ENCODE measurements around the gene GH1.
"Not testable (repeated sequence)": the region's sequence is repeated elsewhere in the genome, so short reads cannot be mapped to it uniquely, and the experiment has no call there.

GH1 gene

DNA sequence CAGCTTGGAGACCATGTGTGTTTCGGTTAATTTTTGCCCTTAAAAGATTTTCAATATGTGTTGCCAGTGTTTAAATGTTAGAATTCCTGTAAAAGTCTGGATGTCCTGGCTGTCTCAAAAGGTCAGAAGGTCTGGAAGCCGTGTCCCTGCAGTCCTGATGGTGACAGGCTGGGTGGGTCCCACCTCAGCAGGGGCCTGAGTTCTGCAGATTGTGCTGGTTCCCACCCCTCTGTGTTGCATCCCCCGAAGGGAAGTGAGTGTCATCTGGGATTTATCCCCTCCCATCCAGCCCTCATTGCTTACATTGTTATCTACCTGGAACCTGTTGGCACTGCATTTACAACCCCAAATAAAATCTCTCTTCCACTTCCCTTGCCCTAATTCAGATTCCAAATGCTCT, 24.6 kb downstream of the GH1 start:
- not testable (repeated sequence) for DNase-seq

DNA sequence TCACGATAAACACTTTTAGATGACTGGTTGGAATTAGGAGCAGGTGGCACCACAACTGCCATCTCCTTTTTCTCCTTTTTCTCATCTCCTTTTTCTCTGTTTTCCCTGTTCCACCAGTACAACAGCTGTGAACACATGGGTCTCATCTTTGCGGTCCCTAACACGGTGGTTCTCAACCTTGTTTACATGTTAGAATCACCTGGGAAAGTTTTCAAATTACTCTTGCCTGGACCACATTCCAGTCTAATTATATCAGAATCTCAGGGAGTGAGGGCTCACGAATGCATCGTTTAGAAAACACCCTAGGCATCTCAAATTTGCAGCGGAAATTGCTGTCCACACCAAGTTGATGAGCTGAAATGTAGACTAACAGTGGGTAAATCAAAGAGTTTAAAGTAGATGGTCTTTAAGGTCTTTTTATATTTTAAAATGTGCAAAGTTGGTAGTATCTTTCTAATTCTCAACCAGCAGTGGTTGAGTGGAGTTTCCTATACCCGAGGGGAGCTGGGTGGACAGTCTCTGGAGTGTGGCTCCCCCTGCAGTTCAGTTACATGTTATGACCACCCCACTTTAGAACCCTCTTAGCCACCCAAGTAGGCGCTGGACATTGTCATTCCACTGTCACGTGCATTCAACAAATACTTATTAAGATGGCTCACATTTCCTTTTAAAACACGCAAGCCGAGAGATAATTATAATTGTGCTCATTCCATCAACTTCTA, 26.2 kb downstream of the GH1 start:
- not testable (repeated sequence) for DNase-seq

DNA sequence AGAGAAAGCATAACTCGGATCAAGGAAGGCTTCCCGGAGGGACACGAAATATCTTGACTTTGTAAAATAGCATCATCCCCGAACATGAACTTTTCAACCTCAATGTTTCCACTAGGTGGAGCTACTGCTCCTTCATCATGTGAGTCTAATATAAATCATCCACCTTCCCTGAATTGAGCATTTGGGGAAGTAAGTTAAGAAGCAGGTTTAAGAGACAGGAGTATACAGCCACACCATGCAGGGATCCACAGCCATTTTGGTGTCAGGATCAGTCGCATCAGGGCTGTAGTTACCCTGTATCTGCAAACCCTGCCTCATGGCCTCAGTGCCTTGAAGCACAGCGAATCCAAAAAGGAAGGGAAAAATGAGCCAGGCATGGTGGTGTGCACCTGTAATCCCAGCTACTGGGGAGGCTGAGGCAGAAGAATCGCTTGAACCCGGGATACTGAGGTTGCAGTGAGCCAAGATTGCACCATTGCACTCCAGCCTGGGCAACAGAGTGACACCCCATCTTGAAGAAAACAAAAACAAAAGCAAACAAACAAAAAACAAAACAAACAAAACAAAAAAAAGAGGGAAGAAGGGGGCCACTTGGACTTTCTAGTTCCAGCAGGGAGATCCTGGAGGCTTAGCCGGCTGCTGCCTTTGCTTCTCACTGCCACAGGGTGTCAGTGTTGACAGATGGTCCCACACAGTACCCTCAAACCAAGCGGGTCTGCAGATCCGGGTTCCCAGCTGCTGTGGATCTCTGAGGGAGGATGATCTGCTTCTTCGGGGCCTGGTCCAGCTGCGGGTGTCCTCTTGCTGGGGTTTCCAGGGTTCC, 29.4 kb downstream of the GH1 start:
- peak; percentile 76 to 83 for DNase-seq

DNA sequence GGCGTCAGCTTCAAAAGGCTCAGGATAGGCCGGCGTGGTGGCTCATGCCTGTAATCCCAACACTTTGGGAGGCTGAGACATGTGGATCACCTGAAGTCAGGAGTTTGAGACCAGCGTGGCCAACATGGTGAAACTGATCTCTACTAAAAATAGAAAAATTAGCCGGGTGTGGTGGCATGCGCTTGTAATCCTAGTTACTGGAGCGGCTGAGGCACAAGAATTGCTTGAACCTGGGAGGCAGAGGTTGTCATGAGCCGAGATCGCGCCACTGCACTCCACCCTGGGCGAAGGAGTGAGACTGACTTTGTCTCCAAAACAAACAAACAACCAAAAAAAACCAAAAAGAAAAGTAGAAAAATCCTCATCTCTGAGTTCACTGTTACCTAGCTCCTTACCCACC, 33.5 kb downstream of the GH1 start:
- DNase-seq: not testable (repeated sequence)

DNA sequence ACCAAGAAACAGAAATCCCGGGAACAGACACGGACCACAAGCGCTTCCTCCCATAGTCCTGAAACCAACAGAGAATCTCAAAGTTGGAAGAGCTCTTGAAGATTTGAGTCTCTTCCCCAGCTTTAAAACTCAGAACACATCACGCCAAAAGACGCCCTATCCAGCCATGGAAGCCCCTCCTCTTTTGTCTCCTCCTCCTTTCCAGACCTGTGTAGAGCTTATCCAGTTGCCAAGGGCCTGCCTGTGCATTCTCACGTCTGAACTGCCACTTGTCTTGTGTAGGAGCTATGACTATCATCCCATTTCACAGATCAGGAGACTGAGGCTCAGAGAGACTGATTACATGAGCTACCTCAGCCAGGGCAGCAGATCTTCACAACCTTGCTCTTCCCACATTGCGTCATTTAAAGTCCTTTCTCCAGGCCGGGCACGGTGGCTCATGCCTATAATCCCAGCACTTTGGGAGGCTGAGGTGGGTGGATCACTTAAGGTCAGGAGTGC, 36.0 kb downstream of the GH1 start:
- not testable (repeated sequence) for DNase-seq

DNA sequence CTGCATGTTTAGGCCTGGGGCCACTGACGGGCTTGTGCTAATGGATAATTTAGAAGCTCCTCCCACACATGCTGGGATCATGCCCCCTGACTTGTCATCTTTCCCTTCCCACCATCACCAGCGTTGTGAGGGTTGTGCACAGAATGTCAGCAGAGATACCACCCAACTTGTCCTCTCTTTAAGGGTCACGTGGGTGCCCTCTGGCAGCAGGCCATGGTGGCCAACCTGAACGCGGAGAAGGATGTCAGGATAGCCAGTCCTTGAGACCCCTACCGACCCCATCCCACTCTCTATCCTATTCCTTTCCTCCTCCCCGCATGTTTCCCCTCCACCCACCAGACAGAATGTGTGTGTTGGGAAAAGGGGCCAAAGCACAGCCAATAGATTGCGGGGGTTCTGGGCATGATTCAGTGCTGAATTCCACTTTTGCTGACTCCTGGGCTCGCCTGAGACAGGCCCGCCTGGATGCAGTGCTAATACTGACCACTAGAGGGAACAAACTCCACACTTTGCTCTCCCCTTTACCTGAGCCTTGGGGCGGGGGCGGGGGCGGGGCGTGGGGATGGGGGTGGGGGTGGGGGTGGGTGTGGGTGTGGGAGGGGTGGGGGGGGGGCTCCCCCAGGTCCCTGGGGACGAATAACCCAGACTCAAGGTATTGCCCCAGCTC, 36.6 kb downstream of the GH1 start, which contains the start of gene GH2:
Gene GH2 (minus strand): TSS at position 10 of the 667 bp plus-strand sequence. CDS start 143 bp downstream, outside the sequence.
- peak in 1 of 2 experiments; percentile 42 for DNase-seq

DNA sequence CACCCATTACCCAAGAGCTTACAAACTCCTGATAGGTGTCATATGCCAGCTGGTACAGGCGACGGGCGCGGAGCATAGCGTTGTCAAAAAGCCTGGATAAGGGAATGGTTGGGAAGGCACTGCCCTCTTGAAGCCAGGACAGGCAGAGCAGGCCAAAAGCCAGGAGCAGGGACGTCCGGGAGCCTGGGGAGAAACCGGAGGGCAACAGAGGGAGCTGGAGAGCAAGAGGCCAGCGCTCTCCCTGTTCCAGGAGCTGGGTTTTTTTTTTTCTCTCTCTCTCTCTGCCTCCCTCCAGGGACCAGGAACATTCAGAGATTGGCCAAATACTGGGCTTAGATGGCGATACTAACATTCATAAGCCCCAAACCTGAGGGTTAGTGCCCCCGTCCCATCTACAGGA, 37.3 kb downstream of the GH1 start:
- DNase-seq: peak in 1 of 2 experiments; percentile 8

DNA sequence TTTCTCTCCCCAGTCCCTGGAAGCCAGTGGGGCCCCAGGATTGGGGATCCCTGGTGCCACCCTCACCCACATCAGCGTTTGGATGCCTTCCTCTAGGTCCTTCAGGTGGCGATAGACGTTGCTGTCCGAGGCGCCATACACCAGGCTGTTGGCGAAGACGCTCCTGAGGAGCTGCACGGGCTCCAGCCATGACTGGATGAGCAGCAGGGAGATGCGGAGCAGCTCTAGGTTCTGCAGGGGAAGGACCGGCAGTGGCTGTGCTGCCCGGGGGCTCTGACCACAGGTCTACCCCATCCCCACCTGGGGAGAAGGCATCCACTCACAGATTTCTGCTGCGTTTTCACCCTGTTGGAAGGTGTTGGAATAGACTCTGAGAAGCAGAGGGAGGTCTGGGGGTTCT, 37.9 kb downstream of the GH1 start:
- DNase-seq: no peak

DNA sequence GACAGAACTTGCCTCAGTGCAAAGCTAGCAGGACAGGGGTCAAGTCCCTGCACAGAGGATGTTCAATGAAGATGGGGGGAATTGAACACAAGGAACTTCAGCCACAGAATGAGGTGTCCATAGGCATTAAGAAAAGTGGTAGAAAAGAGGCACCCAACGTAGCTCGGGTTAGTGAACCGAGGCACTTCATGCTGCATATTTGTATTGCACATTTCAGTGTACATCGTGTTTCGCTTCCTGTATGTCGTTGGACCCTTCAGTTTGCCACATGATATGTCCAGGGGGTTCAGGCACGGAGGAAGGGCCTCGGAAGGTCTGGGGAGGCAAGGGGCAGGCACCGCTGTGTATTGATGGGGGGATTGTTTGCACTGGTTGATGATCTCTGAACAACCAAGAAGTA, 40.2 kb downstream of the GH1 start:
- not testable (repeated sequence) for DNase-seq

DNA sequence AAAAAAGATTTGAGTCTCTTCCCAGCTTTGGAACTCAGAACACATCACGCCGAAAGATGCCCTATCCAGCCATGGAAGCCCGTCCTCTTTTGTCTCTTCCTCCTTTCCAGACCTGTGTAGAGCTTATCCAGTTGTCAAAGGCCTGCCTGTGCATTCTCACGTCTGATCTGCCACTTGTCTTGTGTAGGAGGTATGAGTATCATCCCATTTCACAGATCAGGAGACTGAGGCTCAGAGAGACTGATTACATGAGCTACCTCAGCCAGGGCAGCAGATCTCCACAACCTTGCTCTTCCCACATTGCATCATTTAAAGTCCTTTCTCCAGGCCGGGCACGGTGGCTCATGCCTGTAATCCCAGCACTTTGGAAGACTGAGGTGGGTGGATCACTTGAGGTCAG, 43.9 kb downstream of the GH1 start:
- DNase-seq: not testable (repeated sequence)

DNA sequence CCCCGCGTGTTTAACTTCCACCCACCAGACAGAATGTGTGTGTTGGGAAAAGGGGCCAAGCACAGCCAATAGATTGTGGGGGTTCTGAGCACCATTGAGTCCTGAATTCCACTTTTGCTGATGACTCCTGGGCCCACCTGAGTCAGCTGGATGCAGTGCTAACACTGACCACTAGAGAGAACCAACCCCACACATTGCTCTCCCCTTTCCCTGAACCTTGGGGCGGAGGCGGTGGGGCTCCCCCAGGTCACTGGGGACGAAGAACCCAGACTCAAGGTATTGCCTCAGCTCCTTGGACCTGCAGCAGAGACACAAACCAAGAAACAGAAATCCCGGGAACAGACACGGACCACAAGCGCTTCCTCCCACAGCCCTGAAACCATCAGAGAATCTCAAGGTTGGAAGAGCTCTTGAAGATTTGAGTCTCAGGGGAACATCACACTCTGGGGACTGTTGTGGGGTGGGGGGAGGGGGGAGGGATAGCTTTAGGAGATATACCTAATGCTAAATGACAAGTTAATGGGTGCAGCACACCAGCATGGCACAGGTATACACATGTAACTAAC, 44.5 kb downstream of the GH1 start:
- DNase-seq: not testable (repeated sequence)

DNA sequence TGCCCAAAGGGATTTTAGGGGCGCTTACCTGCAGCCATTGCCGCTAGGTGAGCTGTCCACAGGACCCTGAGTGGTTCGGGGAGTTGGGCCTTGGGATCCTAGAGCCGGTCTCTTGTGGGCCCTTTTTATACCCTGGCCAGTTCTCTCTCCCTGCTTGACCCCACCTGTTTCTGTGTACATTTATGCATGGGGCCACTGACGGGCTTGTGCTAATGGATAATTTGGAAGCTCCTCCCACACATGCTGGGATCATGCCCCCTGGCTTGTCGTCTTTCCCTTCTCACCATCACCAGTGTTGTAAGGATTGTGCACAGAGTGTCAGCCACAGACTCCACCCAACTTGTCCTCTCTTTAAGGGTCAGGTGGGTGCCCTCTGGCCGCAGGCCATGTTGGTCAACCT, 45.1 kb downstream of the GH1 start, which contains the start of gene CSH2:
Gene CSH2 (minus strand): TSS at position 101 of the 400 bp plus-strand sequence. CDS start 63 bp downstream, at position 38.
- not testable (repeated sequence) for DNase-seq

DNA sequence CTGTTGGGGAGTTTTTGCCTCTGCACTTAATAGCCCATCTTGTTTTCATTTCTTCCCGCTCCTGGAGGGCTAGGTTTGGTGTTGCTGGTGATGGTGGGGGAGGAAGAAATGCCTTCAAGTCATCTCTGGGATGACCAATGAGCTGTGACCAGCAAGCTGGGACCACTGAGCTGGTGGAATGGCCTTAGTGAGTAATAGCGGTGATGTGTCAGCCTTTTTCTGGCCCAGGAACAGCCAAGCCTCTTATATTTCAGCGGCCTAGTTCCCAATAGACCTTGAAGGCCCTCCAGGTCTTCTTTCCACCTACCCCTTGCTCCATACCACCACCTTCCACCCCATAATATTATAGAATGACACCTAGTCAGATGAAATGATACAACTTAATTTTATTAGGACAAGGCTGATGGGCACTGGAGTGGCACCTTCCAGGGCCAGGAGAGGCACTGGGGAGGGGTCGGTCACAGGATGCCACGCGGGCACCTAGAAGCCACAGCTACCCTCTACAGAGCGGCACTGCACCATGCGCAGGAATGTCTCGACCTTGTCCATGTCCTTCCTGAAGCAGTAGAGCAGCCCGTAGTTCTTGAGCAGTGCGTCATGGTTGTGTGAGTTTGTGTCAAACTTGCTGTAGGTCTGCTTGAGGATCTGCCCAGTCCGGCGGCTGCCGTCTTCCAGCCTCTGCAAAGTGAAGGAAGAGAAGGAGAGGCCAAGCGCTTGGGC, 46.8 kb downstream of the GH1 start:
- not testable (repeated sequence) for DNase-seq

DNA sequence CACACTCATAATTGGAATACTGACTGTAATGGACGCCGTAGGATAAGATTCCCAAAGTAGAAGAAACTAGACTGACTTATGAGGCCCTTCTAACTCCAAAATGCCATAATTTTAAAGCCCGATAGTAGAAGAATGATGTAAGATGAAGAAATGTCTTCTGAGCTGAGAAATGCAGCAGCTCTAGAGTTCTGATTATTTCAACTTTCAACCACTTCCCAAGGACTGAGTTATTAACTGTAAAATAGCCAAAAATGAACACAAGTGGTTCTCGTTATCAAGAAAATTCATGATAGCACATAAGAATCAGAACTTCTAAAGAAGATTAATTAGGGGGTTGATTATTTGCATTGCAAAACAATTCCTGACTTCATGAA, 48.4 kb downstream of the GH1 start:
- DNase-seq: not testable (repeated sequence)

DNA sequence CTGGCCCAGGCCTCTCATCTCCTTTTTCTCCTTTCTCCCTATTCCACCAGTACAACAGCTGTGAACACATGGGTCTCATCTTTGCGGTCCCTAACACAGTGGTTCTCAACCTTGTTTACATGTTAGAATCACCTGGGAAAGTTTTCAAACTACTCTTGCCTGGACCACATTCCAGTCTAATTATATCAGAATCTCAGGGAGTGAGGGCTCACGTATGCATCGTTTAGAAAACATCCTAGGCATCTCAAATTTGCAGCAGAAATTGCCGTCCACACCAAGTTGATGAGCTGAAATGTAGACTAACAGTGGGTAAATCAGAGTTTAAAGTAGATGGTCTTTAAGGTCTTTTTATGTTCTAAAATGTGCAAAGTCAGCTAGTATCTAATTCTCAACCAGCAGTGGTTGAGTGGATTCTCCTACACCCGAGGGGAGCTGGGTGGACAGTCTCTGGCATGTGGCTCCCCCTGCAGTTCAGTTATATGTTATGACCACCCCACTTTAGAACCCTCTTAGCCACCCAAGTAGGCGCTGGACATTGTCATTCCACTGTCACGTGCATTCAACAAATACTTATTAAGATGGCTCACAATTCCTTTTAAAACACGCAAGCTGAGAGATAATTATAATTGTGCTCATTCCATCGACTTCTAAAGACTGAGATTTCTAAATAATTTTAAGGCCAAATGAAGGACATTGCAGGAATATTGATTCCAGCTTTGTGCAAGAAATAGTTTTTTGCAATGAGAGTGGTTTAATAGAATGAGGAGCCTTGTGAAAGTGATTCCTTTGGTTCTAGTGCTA, 48.9 kb downstream of the GH1 start:
- DNase-seq: not testable (repeated sequence)
